ENCODE data around the gene COQ4.

COQ4 gene

GRCh38 chr9:128280084-128280622 lies 42.5 kb upstream of the COQ4 start:
- TF ChIP-seq CTCF (conservative IDR thresholded peaks at IDR 0.05; ENCODE audit: low read depth, low read length) = no peak
- no peak for DNase-seq (ENCODE audit: low read depth)
- no peak overlapping the region for H3K4me3 ChIP-seq (ENCODE audit: low read depth, low read length)

- no peak overlapping the region for H3K4me3 ChIP-seq (ENCODE audit: low read depth, low read length)
- peak; percentile 34 for DNase-seq (ENCODE audit: low read depth)
- TF ChIP-seq CTCF (conservative IDR thresholded peaks at IDR 0.05; ENCODE audit: low read depth, low read length) = no peak
Measured at GRCh38 chr9:128282500-128282899, 40.1 kb upstream of the COQ4 start.

- DNase-seq (ENCODE audit: low read depth) = no peak
- no peak for TF ChIP-seq CTCF (conservative IDR thresholded peaks at IDR 0.05; ENCODE audit: low read depth, low read length)
- H3K4me3 ChIP-seq (ENCODE audit: low read depth, low read length) = no peak overlapping the region
Measured at GRCh38 chr9:128285033-128285784, 37.4 kb upstream of the COQ4 start.

- no peak overlapping the region for H3K4me3 ChIP-seq (ENCODE audit: low read depth, low read length)
- DNase-seq (ENCODE audit: low read depth) = peak; percentile 68
- TF ChIP-seq CTCF (conservative IDR thresholded peaks at IDR 0.05; ENCODE audit: low read depth, low read length) = no peak
Measured at GRCh38 chr9:128286440-128286839, 36.2 kb upstream of the COQ4 start.

GRCh38 chr9:128288273-128289004 lies 34.2 kb upstream of the COQ4 start:
- no peak for DNase-seq (ENCODE audit: low read depth)
- no peak for TF ChIP-seq CTCF (conservative IDR thresholded peaks at IDR 0.05; ENCODE audit: low read depth, low read length)
- no peak overlapping the region for H3K4me3 ChIP-seq (ENCODE audit: low read depth, low read length)

- no peak overlapping the region for H3K4me3 ChIP-seq (ENCODE audit: low read depth, low read length)
- no peak for DNase-seq (ENCODE audit: low read depth)
- no peak for TF ChIP-seq CTCF (conservative IDR thresholded peaks at IDR 0.05; ENCODE audit: low read depth, low read length)
Measured at GRCh38 chr9:128292009-128292408, 30.6 kb upstream of the COQ4 start.

Data from choroid plexus epithelial cell (primary cell).